ENCODE data around the gene MLH1.
"Not testable (repeated sequence)": the region's sequence is repeated elsewhere in the genome, so short reads cannot be mapped to it uniquely, and the experiment has no call there.

MLH1 gene
- 51.0 to 70.6 reads per million in 2 experiments for total RNA-seq

DNA sequence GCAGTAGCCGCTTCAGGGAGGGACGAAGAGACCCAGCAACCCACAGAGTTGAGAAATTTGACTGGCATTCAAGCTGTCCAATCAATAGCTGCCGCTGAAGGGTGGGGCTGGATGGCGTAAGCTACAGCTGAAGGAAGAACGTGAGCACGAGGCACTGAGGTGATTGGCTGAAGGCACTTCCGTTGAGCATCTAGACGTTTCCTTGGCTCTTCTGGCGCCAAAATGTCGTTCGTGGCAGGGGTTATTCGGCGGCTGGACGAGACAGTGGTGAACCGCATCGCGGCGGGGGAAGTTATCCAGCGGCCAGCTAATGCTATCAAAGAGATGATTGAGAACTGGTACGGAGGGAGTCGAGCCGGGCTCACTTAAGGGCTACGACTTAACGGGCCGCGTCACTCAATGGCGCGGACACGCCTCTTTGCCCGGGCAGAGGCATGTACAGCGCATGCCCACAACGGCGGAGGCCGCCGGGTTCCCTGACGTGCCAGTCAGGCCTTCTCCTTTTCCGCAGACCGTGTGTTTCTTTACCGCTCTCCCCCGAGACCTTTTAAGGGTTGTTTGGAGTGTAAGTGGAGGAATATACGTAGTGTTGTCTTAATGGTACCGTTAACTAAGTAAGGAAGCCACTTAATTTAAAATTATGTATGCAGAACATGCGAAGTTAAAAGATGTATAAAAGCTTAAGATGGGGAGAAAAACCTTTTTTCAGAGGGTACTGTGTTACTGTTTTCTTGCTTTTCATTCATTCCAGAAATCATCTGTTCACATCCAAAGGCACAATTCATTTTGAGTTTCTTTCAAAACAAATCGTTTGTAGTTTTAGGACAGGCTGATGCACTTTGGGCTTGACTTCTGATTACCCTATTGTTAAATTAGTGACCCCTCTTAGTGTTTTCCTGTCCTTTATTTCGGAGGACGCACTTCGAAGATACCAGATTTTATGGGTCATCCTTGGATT is at the start of gene MLH1:
Gene MLH1 (plus strand): TSS at position 193 of the 958 bp plus-strand sequence. CDS start 30 bp downstream, at position 223.
- peak; percentile 88 for DNase-seq (ENCODE audit: low read depth)

DNA sequence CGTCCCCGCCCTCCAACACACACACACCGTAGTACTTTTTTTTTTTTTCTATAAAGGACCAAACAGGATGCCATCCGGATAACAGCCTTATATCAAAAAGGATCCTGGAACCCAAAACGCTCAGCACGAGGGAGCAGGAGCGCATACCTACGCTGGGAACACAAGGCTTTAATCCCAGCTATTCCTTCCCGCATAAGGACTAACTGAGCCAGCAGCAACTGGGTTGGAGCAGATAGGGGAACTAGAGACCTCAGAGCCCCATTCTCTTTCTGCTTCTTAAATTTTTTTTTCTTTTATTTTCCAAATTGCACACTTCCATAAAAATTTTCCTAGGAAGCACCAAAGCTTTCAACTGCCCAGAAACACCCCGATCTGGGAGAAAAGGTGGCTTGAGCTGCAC is 49.7 kb upstream of the MLH1 start:
- no peak for DNase-seq (ENCODE audit: low read depth)

DNA sequence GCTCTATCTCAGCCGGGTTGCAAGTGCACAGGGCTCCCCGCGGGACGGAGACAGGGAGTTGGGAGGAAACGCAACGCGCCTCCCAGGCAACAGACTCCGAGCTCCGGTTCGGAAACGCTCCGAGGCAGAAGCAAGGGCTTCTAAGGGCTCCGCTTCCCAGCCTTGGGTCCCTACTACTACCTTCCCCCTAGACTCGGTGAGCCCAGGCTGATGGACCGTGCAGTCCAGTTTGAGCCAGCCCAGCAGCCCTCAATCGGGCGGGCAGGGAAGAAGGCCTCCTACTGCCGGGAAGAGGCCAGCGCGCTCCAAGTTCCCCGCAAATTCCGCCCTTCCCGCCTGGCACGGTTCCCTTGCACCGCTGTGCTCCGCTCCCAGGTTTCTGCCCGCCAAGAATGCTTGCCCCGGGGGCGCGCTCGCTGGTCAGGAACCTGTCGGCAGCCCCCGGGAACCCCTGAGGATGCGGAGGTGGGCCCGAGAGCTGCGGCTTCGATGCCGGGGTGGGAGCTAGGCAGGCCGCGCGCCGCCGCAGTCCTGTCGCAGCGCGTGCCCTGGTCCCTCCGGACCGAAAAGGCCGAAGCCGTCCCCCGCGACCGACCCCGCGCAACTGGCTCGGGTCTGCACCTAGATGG is 49.2 kb upstream of the MLH1 start:
- peak; percentile 4 for DNase-seq (ENCODE audit: low read depth)

DNA sequence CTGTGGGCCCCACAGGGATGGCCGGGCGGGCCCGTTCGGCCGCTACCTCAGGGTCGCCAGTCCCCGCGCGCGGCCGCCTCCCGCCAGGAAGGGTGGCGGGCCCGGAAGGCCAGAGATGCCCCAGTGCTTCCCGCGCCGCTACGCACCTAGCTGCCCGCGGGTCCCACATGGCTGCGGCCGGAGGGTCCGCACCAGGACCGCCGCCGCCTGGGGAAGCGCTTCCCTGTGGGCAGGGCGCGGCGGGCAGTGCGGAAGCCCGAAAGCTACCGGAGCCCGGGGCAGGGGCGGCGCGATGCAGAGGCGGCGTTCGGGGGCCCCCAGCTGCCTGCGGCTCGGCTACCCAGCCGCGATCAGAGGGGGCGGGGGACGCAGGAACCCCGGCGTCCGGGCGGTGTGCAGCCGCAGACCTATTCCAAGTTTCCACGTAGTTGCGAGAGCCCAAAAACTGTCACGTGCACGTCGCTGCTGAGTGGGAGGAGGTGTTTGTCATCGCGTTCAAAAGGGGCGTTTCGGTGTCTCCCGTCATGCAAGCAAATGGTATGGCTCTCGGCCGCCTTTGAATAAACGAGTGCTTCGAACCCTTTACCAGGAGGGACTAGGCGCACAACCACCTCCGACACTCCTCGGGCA is 48.6 kb upstream of the MLH1 start, which contains the start of gene TRANK1:
Gene TRANK1 (minus strand): TSS at position 414 of the 630 bp plus-strand sequence. CDS start 245 bp downstream, at position 169.
- DNase-seq (ENCODE audit: low read depth) = peak; percentile 72

DNA sequence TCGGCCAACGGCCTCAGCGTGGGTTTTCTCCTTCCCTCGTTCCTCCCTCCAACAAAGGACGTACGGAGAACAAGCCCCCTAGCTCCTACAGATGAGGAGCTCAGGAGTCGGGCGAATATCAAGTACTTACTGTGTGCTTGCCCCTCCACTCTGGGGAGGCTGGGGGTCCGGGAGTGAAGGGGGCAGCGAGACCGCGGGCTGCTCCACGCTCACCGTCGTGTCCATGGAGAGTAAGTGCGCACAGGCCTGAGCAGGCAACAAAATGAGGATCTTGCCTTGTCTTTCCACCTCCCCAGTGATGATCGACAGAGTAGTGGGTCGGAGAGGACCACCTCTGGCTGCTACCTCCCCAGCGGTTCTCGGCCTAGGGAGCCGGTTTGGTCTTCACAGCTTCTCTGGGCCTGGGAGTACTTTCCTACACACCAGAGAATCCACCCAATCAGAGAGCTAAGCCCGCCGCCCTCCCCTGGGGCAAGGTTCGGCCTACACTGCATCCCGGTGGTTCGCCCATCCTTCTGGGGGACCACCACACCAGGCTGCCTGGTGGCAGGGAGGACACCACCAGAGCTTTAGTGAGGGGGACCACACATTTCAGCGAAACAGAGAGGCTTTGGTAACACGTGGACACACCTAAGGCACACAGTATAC is 47.9 kb upstream of the MLH1 start:
- no peak for DNase-seq (ENCODE audit: low read depth)

DNA sequence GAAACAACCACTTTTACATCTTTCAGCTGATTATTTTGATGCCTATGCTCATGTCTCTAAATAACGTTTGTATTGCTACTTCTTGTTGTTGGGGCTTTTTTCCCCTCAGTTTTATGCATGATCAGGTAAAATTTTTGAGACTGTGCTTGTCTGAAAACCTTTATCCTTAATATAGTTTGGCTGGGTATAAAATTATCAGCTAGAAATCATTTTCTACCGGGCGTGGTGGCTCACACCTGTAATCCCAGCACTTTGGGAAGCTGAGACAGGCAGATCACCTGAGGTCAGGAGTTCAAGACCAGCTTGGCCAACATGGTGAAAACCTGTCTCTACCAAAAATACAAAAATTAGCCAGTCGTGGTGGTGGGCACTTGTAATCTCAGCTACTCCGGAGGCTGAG is 45.5 kb upstream of the MLH1 start:
- DNase-seq (ENCODE audit: low read depth) = not testable (repeated sequence)

GRCh38 chr3:36954452-36955134 is 38.7 kb upstream of the MLH1 start:
- no peak for DNase-seq (ENCODE audit: low read depth)

- no peak for DNase-seq (ENCODE audit: low read depth)
These were observed 37.2 kb upstream of the MLH1 start for GRCh38 chr3:36956155-36956554.

GRCh38 chr3:36957063-36957462 is 36.3 kb upstream of the MLH1 start:
- DNase-seq (ENCODE audit: low read depth) = no peak

DNA sequence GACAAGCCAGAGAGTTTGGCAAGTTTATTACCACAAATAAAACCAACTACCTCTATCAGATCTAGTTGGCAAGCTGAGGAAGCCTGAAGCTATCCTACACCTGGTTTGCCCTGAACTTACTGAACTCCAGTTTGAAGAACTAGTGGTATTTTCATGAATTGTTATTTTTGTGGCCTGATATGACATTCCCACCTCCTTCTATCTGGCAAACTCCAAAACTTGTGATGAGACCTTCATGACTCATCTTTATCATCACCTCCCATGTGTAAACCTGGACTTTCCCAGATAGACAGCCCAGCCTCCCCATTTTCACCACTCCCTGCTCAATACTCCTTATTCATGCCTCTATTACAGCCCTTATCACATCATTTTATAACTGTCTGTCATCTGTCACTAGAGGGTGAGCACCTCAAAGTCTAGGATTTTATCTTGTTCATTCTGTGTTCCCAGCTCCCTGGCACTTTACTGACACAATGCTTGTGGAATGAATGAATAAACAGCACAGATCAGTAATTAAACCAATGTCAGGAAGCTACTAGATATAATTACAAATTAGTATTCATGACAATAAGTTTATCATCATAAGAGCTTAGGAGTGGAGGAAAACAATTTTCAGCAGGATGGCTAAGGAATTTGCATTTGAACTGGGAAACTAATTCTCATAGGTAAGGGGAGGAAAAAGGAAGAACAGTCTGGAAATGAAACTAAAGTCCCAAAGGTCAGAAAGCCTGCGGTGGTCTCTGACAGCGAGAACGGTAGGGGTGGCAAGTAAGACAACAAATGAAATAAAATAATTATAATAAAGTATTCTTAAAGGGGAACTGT is 35.2 kb upstream of the MLH1 start:
- no peak for DNase-seq (ENCODE audit: low read depth)

DNA sequence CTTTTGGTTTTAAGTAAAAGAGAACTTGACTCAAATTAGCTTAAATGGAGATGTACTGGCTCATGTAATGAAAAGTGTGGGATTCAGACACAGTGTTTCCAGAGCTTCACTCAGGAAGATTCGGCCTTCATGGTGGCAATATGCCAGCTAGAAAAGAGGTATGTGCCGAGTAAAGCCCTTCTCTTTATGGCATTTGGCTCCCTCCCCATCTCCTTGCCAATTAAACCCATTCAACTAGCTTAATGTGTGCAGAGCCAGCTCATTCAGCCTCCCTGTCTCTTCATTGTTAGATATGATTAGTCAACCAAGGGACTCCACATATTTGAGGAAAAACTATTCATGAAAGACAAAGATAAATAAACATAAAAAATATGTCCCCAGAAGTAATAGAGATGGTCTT is 33.5 kb upstream of the MLH1 start:
- no peak for DNase-seq (ENCODE audit: low read depth)

- no peak for DNase-seq (ENCODE audit: low read depth)
These were observed 32.8 kb upstream of the MLH1 start for GRCh38 chr3:36960502-36960901.

DNA sequence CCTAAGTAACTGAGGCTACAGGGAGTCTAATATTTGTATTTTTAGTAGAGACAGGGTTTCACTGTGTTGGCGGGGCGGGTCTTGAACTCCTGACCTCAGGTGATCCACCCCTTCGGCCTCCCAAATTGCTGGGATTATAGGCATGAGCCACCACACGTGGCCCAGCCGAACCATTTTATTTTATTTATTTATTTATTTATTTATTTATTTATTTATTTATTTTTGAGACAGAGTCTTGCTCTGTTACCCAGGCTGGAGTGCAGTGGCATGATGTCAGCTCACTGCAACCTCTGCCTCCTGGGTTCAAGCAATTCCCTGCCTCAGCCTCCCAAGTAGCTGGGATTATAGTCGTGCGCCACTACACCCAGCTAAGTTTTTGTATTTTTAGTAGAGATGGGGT is 30.3 kb upstream of the MLH1 start:
- DNase-seq (ENCODE audit: low read depth) = not testable (repeated sequence)

DNA sequence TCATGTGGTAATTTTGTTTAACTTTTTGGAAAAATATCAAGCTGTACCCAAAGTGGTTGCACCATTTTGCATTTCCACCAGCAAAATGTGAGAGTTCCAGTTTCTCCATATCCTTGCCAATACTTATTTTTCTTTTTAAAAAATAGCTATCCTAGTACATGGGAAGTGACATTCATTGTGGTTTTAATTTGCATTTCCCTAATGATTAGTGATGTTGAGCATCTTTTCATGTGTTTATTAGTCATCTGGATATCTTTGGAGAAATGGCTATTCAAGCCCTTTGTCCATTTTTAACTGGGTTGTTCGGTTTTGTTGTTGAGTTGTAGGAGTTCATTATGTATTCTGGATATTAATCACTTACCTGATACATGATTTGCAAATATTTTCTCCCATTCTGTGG is 29.0 kb upstream of the MLH1 start:
- no peak for DNase-seq (ENCODE audit: low read depth)

DNA sequence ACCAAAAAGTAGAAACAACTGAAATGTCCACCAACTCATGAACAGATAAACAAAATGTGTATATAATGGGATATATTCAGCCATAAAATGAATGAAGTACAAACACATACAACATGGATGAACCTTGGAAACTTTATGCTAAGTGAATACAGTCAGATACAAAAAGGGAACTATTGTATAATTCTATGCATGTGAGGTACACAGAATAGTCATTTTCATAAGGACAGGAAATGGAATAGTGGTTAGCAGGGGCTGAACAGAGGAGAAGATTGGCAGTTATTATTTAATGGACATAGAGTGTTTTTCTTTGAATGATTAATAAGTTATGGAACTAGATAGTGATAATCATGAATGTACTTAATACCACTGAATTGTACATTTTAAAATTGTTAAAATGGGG is 28.5 kb upstream of the MLH1 start:
- no peak for DNase-seq (ENCODE audit: low read depth)

DNA sequence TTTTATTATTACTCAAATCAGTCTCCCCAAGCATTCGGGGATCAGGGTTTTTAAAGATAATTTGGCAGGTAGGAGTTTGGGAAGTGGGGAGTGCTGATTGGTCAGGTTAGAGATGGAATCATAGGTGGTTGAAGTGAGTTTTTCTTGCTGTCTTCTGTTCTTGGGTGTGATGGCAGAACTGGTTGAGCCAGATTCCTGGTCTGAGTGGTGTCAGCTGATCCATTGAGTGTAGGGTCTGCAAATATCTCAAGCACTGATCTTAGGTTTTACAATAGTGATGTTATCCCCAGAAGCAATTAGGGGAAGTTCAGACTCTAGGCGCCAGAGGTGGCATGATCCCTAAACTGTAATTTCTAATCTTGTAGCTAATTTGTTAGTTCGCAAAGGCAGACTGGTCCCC is 27.9 kb upstream of the MLH1 start:
- DNase-seq (ENCODE audit: low read depth) = no peak

GRCh38 chr3:36969085-36969484 is 24.2 kb upstream of the MLH1 start:
- no peak for DNase-seq (ENCODE audit: low read depth)

GRCh38 chr3:36969540-36970432 is 23.5 kb upstream of the MLH1 start:
- DNase-seq (ENCODE audit: low read depth) = no peak

- DNase-seq (ENCODE audit: low read depth) = no peak
These were observed 21.2 kb upstream of the MLH1 start for GRCh38 chr3:36972163-36972562.

GRCh38 chr3:36973139-36973538 is 20.2 kb upstream of the MLH1 start:
- no peak for DNase-seq (ENCODE audit: low read depth)
